ENCODE measurements around the gene GSDMA.
A peak's percentile ranks its signal among the peaks of the same experiment; 100 is the strongest.
"Not testable (repeated sequence)": the region's sequence is repeated elsewhere in the genome, so short reads cannot be mapped to it uniquely, and the experiment has no call there.

GSDMA gene

DNA sequence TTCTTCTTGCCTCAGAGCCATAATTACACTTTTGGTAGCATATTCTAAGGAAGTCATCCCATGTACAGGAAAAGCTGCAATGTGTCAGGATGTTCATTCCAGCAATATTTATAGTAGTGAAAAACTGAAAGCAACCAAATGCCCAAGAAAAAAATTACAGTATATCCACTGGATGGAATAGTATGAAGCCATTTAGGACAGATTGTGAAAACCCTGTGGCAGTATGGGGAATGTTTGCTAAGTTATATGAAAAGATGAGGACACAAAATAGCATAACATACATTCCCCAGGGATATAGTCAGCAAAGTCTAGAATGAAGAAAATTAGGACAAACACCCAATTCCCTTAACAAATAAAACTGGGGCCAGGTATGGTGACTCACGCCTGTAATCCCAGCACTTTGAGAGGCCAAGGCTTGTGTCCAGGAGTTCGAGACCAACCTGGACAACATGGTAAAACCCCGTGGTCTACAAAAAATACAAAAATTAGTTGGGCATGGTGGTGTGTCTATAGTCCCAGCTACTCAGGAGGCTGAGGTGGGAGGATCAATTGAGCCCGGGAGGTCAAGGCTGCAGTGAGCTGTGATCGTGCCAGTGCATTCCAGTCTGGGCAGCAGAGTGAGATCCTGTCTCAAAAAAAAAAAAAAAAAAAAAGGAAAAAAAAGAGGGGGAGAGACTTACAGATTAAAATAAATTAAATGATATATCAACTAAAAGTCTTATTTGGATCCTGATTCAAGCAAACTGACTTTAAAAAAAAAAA is 33.0 kb upstream of the GSDMA start:
- no peak for DNase-seq

DNA sequence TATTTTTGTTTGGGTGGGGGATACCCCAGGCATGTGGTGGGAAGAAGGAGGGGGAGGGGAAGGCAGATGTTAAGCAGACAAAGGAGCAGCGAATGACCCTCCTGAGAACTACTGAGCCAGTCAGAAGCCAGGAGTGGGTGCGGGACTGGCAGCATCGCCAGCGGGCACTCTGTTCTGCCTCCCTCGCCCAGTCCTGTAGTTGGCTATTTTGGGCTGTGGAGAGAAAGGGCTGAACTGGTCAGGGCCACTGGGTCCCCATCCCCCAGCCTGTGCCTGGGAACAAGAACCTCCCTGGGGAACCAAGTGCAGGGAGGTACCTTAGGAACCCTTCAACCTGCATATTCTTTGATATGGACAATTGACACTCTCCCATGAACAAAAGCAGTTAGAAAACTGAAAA is 28.9 kb upstream of the GSDMA start:
- no peak for DNase-seq

DNA sequence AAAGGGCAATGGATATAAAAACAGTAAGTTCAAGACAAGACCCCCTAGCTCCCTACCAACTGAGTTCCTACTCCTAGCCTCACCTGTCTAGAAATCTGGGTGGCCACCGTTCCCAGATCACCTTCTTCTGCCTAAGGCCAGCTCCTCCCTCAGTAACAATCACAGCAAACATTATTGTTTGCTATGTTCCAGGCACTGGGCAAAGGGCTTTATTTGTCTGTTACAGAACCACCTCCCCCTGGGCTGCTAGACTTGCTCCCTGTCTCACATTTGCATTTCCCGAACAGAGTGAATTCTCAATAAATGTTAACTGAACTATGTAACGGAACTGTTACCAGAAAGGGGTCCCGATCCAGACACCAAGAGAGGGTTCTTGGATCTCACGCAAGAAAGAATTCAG is 28.5 kb upstream of the GSDMA start:
- DNase-seq = no peak

DNA sequence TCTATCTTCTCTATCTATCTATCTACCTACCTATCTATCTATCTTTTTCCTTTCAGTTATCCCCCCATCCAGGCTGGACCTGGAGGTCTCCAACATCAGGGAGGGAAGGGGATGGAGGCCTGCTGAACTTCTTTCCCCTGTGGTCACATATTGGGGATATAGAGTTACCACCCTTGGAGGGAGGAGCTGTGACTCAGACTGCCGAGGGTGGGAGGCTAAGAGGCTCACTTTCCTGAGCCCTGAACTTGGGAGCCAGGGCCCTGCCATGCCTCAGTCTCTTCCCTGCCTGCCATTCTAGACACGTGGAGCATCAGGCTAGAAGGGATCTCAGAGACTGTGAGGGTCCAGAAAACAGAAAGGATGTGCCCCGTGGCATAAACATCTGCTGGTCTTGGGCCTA is 26.9 kb upstream of the GSDMA start:
- DNase-seq = no peak

DNA sequence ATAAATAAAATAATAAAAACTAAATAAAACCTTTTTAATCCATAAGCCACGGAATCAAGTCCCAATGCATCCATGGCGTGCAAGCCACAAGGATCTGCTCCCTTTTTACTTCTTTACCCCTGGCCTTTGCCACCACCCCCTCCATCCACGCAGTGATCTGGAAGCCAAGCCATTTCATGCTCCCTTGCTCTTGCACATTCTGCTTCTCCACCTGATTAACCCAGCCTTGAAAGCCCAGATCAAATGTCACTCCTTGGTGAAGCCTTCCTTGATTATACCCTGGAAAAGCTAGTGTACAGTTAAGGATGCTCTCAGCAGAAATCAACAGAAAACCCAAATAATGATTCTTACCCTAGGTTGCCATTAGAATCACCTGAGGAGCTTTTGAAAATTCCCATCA is 25.4 kb upstream of the GSDMA start:
- DNase-seq = no peak

DNA sequence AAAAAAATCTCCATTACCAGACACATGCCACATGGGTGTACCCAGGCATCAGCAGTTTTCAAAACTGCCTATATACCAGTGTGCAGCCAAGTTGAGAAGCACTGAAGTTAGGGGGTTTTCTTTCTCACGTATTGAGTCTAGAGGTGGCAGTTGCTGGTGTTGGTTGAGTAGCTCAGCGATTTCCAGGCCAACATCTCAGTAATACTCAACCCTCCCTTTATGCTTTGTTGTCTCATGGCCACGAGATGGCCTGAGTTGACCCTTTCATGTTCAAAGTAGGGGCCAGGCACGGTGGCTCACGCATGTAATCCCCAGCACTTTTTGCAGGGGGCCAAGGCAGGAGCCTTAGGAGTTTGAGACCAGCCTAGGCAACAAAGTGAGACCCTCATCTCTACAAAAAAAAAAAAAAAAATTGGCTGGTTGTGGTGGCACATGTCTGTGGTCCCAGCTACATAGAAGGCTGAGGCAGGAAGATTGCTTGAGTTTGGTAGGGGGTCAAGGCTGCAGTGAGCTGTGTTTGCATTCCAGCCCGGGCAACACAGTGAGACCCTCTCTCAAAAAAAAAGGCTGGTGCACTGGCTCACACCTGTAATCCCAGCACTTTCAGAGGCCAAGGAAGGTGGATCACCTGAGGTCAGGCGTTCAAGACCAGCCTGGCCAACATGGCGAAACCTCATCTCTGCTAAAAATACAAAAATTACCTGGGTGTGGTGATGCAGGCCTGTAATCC is 24.5 kb upstream of the GSDMA start:
- no peak for DNase-seq

DNA sequence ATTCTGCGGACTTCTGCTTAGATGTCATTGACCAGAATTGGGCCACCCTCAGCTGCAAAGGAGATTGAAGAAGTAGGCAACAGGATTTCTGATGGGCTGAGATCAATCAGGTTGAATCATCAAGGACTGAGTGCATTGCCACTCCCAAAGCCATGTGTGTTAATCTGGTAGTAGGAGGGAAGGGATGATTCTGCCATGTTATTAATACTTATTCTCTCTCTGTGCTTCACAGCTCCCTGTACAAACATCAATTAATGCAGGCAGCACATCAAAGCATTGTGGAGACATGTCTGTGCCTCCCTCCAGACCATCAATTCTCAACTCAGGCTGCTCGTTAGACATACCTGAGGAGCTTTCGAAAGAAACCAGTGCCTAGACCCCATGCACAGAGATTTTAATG is 23.7 kb upstream of the GSDMA start:
- DNase-seq = no peak

DNA sequence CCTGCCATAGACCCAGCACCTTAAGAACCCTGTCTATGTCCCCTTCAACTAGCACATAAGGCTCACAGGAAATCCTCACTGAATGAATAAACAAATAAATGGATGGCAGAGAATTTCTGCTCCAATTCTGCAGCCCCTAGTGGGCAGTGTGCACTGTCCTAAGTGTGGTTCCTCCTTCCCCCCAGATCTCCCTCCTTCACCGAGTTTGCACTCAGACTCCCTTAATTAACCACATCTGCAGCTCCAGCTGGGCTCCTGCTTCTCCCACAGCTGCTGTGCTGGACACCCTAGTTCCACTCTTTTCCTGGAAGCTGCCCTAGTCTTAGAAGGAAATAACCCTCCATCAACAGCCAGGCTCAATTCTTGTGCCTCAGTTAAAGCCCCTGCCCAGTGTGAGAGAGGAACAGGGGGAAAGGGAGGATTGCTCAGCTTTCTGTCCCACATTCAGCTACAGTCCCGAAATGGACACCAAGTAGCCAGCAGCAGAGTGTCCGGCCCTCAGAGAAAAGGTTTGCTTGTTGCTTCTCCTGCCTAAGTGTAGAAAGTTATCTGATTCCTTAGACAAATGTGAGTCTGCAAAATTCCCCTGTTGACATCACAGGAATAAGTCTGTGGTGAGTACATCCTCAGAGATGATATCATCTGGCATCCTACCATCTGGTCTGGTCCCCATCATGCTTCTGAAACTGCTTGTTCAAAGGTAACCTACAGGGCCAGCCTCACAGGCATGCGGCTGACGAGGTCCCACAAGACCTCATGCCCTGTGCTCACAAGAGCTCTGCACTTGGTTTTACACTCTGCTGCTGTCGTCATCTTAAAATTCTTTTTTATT is 23.0 kb upstream of the GSDMA start:
- no peak for DNase-seq

DNA sequence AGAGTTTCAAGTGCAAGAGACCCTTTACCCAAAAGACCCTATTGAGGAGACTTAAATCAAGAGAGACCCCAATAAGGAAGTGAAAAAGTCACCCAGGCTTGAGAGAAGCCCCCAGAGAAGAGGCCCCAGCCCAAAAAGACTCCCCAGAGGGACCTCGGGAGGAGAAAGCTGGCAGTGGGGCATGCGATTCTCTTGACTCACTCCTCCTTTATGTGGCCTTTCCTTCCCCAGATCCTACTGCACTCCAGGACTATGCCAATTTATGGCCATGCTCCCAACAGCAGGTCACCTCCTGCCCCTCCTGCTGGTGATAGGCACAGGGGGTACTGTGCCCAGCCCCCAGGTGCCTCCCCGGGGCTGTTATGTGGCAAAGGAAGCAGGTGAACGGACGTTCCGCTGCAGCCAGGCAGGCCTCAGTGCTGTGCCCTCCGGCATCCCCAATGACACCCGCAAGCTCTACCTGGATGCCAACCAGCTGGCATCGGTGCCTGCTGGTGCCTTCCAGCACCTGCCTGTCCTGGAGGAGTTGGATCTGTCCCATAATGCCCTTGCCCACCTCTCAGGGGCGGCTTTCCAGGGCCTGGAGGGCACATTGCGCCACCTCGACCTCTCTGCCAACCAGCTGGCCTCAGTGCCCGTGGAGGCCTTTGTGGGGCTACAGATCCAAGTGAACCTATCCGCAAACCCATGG is 19.0 kb upstream of the GSDMA start:
- DNase-seq = no peak

DNA sequence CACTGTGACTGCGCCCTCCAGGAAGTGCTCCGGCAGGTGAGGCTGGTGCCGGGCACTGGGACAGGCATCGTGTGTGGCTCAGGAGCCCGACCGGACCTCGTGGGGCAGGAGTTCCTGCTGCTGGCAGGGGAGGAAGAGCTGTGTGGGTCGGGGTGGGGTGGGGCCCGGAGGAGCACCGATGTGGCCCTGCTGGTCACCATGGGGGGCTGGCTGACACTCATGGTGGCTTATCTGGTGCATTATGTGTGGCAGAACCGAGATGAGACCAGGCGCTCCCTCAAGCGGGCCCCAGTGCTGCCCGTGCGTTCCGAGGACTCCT is 18.5 kb upstream of the GSDMA start:
- no peak for DNase-seq

DNA sequence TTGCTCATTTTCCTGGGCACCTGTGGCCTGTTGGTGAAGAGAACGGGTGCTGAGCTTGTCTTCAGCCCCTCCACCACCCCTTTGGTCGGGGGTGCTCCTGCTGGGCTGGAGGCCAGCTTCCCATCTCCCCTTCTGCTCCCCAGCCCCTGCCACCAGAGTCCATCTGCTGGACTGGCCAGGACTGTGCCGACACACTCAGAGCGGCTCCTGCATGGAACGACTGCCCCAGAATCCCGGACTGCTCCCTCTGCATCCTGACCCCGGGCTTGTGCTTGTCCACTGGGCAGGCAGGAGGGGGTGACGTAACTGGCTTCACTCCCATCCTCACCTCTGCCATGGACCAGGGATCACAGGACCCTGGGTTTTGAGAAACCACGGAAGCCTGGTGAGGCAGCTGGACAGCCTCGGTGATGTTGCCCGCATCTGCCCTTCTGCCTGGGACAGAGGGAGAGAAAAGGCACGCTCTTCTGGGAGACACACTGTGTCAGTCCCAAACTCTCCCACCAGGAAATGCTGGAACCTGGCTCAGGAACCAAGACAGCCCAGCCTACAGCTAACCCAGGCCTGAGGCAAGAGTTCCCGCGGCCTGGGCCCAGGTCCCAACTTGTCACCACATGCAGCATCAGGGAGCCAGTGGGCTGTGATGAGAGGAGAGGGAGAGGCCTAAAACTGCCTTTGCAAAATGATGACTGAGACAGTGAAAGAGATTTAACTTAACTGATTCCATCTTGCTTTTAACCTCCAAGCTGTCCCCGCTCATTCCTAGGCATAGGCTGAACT is 16.1 kb upstream of the GSDMA start:
- no peak for DNase-seq

DNA sequence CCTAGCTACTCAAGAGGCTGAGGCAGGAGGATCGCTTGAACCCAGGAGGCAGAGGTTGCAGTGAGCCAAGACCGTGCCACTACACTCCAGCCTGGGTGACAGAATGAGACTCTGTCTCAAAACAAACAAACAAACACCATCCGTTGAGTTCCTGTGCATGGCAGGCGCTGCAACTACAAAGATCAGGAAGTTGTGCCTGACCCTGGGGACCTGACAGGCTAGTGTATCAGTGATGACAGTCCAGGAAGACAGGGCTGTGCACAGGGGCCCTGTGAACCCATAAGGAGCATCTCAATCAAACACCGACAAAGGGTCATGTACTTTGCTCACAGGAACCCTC is 14.3 kb upstream of the GSDMA start:
- not testable (repeated sequence) for DNase-seq

DNA sequence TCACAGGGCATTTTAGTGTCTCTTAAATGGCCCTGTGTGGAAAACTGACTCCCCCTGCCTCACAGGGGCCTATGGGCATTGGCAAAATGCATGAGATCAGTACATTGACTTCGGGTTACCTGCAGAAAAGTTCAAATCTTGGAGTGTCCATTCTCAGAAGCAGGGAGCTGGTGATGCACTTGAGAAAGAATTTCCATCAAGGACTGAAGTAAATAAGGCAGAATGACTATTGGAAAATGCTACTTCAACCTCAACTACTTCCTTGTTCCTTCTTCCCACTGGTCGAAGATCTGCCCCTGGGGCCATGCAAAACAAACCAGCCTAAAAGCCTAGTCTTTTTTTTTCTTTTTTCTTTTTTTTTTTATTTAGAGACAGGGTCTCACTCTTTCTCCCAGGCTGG is 13.8 kb upstream of the GSDMA start:
- DNase-seq = no peak

DNA sequence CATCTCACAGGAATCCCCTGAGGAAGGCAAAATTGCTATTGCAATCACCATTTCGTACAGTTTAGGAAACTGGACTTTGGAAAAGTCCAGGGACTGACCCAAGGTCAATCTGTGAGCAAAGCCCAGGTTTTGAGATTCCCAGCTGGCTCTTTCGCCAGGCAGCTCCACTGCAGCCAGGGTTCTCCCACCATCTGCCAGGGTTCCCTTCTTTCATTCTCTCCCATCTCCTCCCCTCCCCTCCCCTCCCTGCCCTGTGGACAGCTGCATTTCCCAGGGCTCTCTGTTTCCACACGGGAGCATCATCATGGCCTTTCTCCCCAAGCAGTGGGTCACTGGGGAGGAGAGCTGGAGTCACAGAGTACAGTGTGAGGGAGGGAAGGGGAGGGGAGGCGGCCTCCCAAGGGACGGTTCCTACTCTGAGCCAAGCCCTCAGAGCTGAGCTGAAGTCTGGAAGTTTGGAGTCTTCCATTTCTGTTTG is 11.9 kb upstream of the GSDMA start:
- DNase-seq = no peak

DNA sequence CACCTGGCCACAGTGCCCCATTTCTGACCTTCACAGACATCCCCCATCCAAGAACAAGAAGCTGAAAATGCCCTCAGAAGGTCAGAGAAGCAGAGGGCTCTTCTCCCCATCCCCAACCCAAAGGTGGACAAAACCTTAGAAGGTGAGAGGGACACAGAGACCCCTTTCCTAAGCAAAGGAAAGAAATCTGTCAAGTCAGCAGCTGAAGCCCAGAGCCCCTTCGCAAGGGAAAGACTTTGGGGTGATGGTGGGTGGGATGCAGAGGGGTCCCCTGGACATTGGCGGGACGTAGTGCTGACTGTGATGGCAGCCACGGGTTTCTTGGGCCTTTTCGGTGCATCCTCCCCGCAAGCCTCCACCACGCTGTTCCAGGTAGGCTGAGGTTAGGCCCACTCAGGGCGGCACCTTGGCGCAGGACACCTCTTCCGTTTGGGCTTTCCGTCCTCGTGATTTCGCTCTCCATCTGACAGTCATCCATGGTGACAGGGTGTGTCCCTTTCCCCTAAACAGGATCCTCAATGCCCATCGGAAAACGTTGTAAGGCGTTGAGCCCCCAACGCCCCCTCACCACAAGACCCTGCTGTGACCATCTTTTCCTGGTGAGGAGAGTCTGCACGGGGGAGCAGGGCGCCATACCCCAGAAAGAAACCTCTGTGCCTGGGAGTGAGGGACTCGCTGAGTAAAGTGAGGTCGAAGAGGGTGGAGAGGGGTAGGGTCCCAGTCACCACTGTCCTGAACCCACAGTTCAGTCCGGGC is 10.7 kb upstream of the GSDMA start:
- DNase-seq = no peak

DNA sequence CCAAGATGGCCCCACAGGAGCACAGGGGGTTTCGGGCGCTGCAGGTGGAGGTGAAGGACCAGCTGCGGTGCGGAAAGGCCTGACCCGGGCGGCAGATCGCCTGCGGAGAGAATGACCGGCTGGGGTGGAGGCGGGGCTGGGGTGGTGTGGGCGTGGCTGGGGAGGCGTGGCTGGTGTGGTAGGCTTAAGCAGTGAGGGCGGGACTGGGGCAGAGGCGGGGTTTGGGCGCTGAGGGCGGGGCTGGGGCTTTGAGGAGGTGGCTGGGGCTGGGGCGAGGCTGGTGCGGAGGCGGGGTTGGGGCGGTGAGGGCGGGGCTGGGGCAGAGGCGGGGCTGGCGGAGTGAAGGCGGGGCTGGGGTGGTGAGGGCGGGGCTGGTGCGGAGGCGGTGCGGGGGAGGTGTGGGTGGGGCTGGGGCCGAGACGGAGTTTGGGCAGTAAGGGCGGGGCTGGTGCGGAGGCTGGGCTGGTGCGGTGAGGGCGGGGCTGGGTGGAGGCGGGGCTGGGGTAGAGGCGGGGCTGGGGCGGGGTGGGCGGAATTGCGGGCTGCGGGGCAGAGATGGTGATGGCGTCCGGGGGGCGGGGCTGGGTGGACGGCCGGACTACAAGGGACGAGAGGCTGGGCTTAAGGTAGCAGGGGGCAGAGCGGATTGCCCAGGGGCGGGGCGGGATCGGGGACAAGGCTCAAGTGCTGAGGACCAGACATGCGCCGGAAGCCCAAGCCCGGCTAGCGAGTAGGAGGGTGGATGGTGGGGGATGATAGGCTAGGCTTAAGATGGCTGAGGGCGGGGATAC is 9.9 kb upstream of the GSDMA start:
- peak; percentile 85 for DNase-seq

DNA sequence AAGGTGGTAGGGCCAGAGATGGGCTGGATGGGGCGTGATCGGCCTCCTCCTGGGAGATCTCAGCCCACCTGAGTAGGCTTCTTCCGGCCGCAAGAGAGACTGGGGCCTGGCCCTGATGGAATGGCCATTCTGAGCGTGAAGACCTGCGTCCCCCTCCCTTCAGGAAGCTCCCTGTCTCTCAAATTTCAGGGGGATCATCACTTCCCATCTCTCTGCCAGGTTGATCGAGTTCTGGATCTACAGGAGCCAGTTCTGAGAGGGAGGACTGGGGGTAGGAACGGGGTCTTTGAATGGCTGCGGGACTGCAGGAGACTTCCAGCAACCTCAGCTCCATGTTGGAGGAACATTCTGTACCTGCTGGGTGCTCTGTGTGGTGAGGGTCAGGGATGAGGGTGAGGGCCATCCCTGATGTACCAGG is 9.3 kb upstream of the GSDMA start:
- DNase-seq = no peak

DNA sequence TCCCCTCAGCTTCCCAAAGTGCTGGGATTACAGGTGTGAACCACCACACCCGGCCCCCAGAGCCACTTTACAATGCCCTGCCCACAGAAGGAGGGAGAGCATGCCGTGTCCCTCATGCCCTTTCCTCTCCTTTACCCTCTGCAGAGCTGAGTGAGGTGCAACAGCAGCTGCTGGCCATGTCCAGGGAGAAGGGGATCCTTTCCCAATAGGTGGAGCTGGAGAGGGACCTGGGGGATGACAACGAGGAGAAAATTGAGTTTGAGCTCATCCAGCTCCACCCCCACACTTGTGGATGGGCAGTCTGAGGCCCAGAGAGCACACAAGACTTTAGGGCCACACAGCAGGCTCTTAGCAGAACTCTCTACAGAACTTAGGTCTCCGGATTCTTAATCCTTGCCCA is 7.9 kb upstream of the GSDMA start:
- no peak for DNase-seq

DNA sequence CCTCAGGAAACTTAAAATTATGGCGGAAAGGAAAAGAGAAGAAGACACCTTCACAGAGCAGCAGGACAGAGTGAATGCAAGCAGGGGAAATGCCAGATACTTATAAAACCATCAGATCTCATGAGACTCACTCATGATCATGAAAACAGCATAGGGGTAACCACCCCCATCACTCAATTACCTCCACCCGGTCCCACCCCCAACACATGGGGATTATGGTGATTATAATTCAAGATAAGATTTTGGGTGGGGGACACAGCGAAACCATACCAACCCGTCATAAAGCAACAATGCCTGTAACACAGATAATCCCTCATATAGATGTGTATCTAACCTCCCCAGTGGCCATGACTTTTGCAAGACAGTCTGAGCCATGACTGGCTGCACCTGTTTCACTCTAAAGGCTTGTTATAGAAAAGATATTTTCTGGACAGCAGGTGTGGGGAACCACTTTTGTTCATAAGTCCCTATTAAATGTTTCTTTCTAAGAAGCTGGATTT is 7.0 kb upstream of the GSDMA start:
- DNase-seq = no peak

DNA sequence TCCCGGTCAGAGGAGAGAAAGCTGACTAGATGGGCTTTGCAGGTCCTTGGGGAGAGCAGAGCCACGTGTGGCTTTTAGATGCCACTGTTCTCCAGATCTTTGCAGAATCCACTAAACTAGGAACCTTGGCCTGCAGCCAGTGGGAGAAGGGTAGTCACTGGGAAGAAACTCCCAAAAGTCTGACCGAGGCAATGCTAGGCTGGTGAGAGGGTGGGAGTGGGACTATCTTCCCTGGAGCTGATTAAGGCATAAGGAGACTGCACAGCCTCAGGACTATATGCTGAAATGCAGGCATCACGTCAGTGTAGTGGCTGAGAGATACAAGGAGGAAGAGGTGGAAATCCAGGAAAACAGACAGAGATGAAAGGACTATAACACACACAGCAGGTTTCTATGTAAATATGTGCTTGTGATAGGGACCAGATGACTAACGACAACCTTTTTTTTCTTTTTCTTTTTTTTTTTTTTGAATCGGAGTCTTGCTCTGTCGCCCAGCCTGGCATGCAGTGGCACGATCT is 2.2 kb upstream of the GSDMA start:
- DNase-seq = no peak

Measured in NCI-H1092 treated with DMSO at 0.1 percent for 48 hours (cell line).